Left lung (tissue), 10 donors: Measurements from ENCODE around the gene PTPRN2. TPM values are rescaled to one million over a fixed set of nuclear protein-coding genes. Genes with fewer than 3 reads are reported as not detected.
"Not testable (repeated sequence)": the region's sequence is repeated elsewhere in the genome, so short reads cannot be mapped to it uniquely, and the experiment has no call there.

Source experiments
- ATAC-seq: fragments of 200-7000 bp; cut with Tn5 transposase; one replicate; pipeline ENCODE4 v1.9.1; 2020; ENCODE audit warnings: moderate library complexity
- DNase-seq, 4 donors: peaks; one replicate each; pipeline ENCODE4 v3.0.0-alpha.2; 2013 to 2020
- H3K27ac ChIP-seq, 2 donors: fragments of 200-600 bp; sonication (generic) in 1 of 2; one replicate each; pipeline versions ENCODE4 v1.5.0 to v1.8.0; 2020 to 2021
- H3K27me3 ChIP-seq, 2 donors: fragments of 200-600 bp; sonication (generic) in 1 of 2; one replicate each; pipeline versions ENCODE4 v1.5.0 to v1.8.0; 2020 to 2021
- H3K36me3 ChIP-seq, 2 donors: fragments of 200-600 bp; sonication (generic) in 1 of 2; one replicate each; pipeline versions ENCODE4 v1.5.0 to v1.8.0; 2020 to 2021
- H3K4me1 ChIP-seq, 2 donors: fragments of 200-600 bp; one replicate each; pipeline ENCODE4 v1.8.0; 2021
- H3K4me3 ChIP-seq, 2 donors: fragments of 200-600 bp; sonication (generic) in 1 of 2; one replicate each; pipeline versions ENCODE4 v1.5.0 to v1.8.0; 2020 to 2021; ENCODE audit warnings: mild to moderate bottlenecking in 1 of 2
- H3K9me3 ChIP-seq, 2 donors: fragments of 200-600 bp; sonication (generic) in 1 of 2; one replicate each; pipeline versions ENCODE4 v1.5.0 to v1.8.0; 2020 to 2021
- CTCF ChIP-seq, 2 donors: fragments of 200-600 bp; sonication (generic) in 1 of 2; IDR thresholded peaks; one replicate each; pipeline versions ENCODE4 v1.5.0 to v1.8.0; 2021; ENCODE audit warnings: antibody characterized with exemption in 2 of 2
- intact Hi-C, 2 donors: fragments of 100-400 bp; cut with DNase I; formaldehyde crosslinking; loops; one replicate each; pipeline versions ENCODE4 v1.11.2 to v1.14.2; 2022
- polyA plus RNA-seq, 6 donors: library from polyadenylated mRNA; unstranded; fragments of 120-200 nt; gene quantifications; one replicate each; pipeline ENCODE4 v1.2.1, GENCODE V29; 2013; ENCODE audit not compliant: insufficient read length in 6 of 6
- total RNA-seq, 2 donors: library from RNA; stranded (reverse); fragmentation: NEBNext Ultra II Directional; extraction: Animal tissue kit (Norgen Biotek cat#: 25700); gene quantifications; one replicate each; pipeline ENCODE4 v1.2.1, GENCODE V29; 2021
- donor health status: DM: no; HTN: yes; CAD: no.
- donor health status: DM: no; HTN: no; CAD: no.

Gene PTPRN2
- total and polyA plus RNA-seq, 8 donors, result 4.0 to 7.8 (median 6.8) TPM

DNA sequence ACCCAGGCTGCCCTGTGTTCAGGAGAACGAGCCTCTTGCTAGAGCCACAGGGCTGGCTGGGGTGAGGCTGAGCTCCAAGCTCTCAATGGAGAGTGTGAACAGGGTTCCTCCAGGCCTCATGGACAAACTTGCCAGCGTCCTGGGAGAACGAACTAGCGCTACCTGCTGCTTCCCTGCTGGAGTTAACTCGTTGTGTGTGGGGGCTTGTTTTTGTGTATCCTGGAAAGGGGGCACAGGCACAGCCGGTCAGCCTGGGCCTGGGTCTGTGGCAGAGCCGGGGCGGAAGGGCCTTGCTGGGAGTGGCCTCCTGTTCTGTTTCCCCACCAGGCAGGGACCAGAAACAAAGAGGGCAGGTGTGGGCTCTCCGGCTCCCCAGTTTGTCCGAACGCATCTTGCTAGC lies 991.6 kb downstream of the PTPRN2 start:
- Histone ChIP-seq H3K27me3 (peaks cover 0 to 14% of the 10 kb centered on the region in 2 donors), H3K4me3 (no peak overlapping the region), H3K9me3 (no peaks in the 10 kb centered on the region), H3K36me3 (no peaks in the 10 kb centered on the region), H3K4me1 (no peaks in the 10 kb centered on the region), H3K27ac (no peak overlapping the region)
- ATAC-seq (no peak), DNase-seq (no peak)
- no peak for TF ChIP-seq CTCF (IDR thresholded peaks at IDR 0.05)
- intact Hi-C loops, result no loop called here

DNA sequence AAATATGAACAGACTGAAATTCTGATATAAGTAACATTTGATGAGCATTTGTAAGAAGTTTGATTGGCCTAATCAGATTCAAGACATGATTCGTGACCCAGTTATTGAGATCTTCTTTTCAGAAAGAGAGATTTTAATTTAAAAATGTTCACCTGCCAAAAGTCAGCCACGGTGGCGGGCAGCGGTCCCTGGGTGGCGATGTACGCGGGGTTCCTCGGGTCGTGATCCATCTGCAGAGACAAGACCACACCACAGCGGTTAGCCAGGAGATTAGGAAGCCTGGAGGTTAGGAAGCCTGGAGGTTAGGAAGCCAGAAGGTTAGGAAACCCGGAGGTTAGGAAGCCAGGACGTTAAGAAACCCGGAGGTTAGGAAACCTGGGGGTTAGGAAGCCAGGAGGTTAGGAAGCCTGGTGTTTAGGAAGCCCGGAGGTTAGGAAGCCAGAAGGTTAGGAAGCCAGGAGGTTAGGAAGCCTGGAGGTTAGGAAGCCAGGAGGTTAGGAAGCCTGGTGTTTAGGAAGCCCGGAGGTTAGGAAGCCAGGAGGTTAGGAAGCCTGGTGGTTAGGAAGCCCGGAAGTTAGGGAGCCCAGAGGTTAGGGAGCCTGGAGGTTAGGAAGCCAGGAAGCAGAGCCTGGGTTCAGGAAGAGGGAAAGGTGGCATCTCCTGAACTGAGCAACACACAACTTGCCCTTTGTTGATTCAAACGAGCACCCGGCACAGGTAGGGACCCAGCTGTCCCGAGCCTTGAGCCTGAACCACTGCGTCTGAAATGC lies 992.4 kb downstream of the PTPRN2 start:
- intact Hi-C loops, result no loop called here

DNA sequence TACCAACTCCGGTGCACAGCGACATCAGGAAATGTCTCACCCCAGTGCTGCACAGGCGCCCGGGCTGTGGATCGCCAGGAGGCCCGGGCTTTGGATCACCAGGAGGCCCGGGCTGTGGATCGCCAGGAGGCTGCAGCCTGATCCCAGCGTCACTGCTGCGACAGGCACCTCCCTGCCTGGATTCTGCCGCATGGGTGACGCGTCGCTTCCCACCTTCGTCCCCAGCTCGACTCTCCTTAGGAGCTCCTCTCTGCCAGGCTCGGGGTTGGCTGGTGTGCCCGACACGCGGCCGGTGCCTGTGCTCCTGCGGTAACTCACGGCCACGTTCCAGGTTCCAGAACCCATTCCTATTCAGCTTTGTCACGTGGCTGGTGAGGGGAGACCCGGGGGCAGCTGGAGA lies 993.3 kb downstream of the PTPRN2 start:
- intact Hi-C loops, result no loop called here
- no peak overlapping the region for H3K4me3 ChIP-seq
- no peaks in the 10 kb centered on the region for H3K36me3 ChIP-seq
- no peaks in the 10 kb centered on the region for H3K9me3 ChIP-seq
- no peak for TF ChIP-seq CTCF (IDR thresholded peaks at IDR 0.05)
- peaks cover 0 to 29% of the 10 kb centered on the region in 2 donors for H3K27me3 ChIP-seq
- DNase-seq (no peak), ATAC-seq (no peak)
- H3K27ac ChIP-seq, result no peak overlapping the region
- H3K4me1 ChIP-seq, result no peaks in the 10 kb centered on the region

More for the DNA sequence above, 992.4 kb downstream of the PTPRN2 start:
- no peak for ATAC-seq
- H3K4me1 ChIP-seq, result no peaks in the 10 kb centered on the region
- peaks cover 0 to 19% of the 10 kb centered on the region in 2 donors for H3K27me3 ChIP-seq
- no peaks in the 10 kb centered on the region for H3K9me3 ChIP-seq
- no peak overlapping the region for H3K27ac ChIP-seq
- no peaks in the 10 kb centered on the region for H3K36me3 ChIP-seq
- no peak for DNase-seq
- no peak for TF ChIP-seq CTCF (IDR thresholded peaks at IDR 0.05)
- no peak overlapping the region for H3K4me3 ChIP-seq

- DNase-seq (no peak), ATAC-seq (no peak)
- Histone ChIP-seq H3K9me3 (no peaks in the 10 kb centered on the region), H3K4me3 (no peak overlapping the region), H3K4me1 (no peaks in the 10 kb centered on the region), H3K27me3 (peaks cover 0 to 34% of the 10 kb centered on the region in 2 donors), H3K36me3 (no peaks in the 10 kb centered on the region), H3K27ac (no peak overlapping the region)
- no peak for TF ChIP-seq CTCF (IDR thresholded peaks at IDR 0.05)
- intact Hi-C loops, result no loop called here
Measured at GRCh38 chr7:157593541-157593940, 994.1 kb downstream of the PTPRN2 start.

GRCh38 chr7:157592636-157593320 lies 994.8 kb downstream of the PTPRN2 start:
- H3K9me3 ChIP-seq, DNase-seq, H3K4me1 ChIP-seq, H3K27ac ChIP-seq, H3K4me3 ChIP-seq, H3K36me3 ChIP-seq, intact Hi-C loops, ATAC-seq: not testable (repeated sequence)
- peaks cover 0 to 39% of the 10 kb centered on the region in 2 donors for H3K27me3 ChIP-seq
